DMS79 (cell line): ENCODE data around the gene CNTNAP1.
"Not testable (repeated sequence)": the region's sequence is repeated elsewhere in the genome, so short reads cannot be mapped to it uniquely, and the experiment has no call there.

ENCODE experiments used
- DNase-seq: peaks from one replicate; lab custom pipeline; 2025; lab: John Stamatoyannopoulos, UW

Gene CNTNAP1

GRCh38 chr17:42740699-42741098 is 58.4 kb downstream of the CNTNAP1 start:
- DNase-seq, result no peak

GRCh38 chr17:42742916-42743315 is 60.6 kb downstream of the CNTNAP1 start:
- DNase-seq, result not testable (repeated sequence)

GRCh38 chr17:42743595-42744282 is 61.4 kb downstream of the CNTNAP1 start:
- DNase-seq, result no peak

GRCh38 chr17:42744283-42744805 is 62.0 kb downstream of the CNTNAP1 start:
- DNase-seq, result peak; percentile 61

- DNase-seq, result peak; percentile 86
Observed at GRCh38 chr17:42744806-42745617, 62.7 kb downstream of the CNTNAP1 start, which contains the start of gene EZH1. TSS of gene EZH1 (minus strand) at chr17:42745040. CDS start at chr17:42728941, 16,099 bp downstream.

- DNase-seq, result no peak
Observed at GRCh38 chr17:42748202-42748907, 66.0 kb downstream of the CNTNAP1 start.

GRCh38 chr17:42748908-42749798 is 66.8 kb downstream of the CNTNAP1 start:
- no peak for DNase-seq
